GM18498 (cell line): Measurements from ENCODE around the gene TRPC4AP.

Experiments
- ATAC-seq: cut with Tn5 transposase; IDR thresholded peaks from one replicate; pipeline ENCODE4 v1.9.1; 2021; ENCODE audit warnings: mild to moderate bottlenecking, moderate library complexity; ENCODE audit not compliant: unreplicated experiment

TRPC4AP gene

DNA sequence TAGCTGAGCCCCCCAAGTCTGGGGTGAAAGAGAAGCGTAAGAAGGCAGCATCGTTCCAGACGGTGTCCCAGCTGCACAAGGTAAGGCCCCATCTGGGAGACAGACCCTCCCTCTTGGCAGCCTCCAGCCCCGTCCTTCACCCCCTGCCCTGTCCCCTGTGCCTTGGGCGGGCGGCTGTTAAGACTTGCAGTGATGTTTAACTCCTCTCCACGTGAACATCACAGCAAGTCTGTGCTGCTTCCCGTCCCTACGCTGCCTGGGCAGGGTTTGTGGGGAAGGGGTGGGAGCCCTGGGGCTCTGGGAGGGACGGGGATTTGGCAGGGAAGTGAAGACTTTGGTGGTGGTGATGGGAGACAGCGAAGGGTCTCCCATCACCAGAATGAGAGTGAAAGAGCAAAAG, 102.4 kb downstream of the TRPC4AP start:
- no peak for ATAC-seq

DNA sequence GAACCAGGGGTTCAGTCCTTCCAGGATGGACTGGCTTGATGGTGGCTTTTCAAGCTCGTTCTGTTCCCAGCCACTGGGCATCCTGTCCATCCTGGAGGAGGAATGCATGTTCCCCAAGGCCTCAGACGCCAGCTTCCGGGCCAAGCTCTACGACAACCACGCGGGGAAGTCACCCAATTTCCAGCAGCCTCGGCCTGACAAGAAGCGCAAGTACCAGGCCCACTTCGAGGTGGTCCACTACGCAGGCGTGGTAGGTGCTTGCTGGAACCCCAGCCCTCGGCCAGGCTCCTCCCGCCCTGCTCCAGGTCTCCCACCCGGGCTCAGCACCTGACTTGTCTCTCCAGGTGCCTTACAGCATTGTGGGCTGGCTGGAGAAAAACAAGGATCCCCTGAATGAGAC, 102.9 kb downstream of the TRPC4AP start:
- no peak for ATAC-seq

GRCh38 chr20:34989118-34989517, 103.5 kb downstream of the TRPC4AP start:
- ATAC-seq: no peak

DNA sequence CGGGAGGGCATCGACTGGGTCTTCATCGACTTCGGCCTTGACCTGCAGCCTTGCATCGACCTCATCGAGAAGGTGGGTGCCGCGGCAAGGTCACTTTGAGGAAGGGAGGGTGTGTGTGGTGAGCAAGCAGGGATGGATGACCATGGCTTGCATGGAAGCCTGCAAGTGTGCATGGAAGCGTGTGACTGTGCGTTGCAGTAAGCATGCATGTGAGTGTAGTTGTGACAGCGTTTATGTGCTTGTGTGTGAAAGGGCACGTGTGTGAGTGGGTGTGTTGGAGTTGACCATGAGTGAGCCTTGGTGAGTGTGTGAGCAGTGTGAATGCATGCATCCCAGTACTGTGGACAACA, 104.4 kb downstream of the TRPC4AP start:
- ATAC-seq: no peak

- no peak for ATAC-seq
Observed at GRCh38 chr20:34987288-34988190, 105.1 kb downstream of the TRPC4AP start.

GRCh38 chr20:34986311-34987287, 106.0 kb downstream of the TRPC4AP start:
- no peak for ATAC-seq

DNA sequence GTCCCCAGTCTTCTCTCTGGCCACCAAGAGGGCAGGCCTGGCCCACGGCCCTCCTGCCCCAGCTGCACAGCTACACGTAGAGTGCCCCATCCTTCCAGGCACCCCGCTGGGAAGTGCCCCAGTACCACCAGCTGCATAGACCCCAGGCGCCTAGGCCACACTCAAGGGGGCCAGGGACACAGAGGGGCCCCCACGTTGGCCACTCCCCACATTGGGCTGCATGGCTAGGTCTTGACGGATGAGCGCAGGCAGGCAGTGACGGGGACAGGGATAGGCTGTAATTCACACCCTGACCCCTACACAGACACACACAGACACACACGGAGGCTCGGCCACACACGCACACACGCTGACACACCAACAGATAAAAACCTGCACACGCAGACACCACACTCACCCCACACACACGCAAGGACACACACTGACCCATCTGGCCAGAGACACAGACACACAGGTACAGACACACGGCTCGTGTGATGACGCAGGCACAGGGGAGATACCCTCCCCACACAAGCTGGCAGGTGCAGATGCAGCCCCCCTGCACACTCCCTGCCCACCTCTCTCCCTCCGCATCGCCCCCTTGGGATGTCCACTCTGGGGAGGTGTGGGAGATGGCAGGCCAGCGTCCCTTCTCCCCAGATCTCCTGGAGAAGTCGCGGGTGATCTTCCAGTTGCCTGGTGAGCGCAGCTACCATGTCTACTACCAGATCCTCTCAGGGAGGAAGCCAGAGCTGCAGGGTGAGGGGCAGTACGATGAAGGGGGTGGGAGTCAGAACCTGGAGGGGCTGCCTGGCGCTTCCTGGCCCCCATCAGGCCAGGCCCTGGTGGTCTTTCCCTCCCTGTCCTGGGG, 106.9 kb downstream of the TRPC4AP start:
- no peak for ATAC-seq

DNA sequence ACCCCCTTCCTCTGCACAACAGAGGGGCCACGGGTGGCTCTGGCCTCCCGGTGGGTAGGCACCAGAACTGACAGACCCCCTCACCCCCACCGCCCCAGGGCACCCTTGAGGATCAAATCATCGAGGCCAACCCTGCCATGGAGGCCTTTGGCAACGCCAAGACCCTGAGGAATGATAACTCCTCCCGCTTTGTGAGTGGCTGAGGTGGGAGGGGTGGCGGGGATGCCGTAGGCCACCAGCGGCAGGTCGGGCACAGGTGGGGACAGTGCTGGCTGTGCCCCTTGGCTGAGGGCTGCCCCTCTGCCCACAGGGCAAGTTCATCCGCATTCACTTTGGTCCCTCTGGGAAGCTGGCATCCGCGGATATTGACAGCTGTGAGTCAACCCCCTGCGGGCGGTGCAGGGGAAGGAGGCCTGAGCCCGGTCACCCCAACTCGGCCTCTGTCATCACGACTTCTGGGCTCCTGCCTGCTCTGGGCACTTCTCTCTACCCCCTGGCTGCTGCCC, 107.8 kb downstream of the TRPC4AP start:
- ATAC-seq: no peak

GRCh38 chr20:34983995-34984735, 108.4 kb downstream of the TRPC4AP start:
- ATAC-seq: no peak

DNA sequence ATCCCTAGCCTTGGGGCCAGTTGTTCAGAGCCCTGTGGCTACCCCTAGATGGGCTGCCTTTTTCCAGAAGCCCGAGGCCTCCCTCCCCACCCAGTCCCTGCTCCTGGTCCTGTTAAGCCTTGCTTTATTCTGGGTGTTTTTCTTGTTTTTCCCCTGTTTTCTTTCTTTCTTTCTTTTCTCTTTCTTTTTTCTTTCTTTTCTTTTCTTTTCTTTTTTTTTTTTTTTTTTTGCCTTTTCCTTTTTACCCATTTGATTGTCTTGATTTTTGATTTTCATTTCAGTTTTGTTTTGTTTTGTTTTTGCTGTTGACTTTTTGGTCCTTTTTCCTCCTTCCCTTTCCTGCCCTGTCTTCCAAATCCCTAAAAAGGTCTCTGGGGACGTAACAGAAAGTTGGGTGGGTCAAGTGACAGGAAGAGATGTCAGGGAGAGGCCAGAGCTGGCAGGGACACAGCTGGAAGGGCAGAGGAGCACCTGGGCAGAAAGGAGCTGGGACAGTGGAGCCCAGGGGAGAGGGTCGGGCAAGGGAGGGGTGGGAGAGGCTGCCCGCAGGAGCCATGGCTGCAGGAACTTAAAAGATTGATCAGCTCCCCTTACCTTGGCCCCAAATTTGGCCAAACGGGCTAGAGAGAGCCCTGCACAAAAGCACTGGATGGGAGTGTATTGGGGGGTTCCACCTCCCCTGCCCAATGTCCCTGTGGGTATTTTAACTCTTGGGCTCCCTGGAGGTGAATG, 109.4 kb downstream of the TRPC4AP start:
- no peak for ATAC-seq

GRCh38 chr20:34982270-34983088, 110.1 kb downstream of the TRPC4AP start:
- no peak for ATAC-seq

DNA sequence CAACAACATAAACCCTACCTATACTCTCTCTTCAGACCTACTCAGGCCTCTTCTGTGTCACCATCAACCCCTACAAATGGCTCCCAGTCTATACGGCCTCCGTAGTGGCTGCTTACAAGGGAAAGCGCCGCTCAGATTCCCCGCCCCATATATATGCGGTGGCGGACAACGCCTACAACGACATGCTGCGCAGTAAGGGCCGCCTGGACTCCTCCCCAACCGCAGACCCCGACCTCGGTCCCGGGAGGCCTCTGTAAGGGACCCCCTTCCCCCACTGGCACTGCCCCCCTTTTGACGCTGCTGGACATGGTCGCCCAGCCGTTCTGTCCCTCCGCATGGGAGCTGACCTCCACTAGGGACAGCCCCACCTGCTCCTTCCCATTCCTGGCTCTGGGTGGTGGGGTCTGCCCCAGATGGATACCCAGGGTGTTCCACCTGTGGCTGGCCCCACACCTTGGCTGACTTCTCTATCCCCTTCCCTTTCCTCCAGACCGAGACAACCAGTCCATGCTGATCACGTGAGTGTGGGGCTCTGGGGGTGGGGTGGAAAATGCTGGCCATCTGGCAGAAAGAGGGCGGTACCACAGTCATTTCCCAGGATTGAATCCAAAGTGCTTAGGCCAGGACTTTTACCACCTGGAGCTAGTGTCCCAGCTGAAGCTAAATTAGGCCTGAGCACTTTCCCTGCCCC, 111.9 kb downstream of the TRPC4AP start:
- no peak for ATAC-seq

GRCh38 chr20:34979366-34980153, 113.0 kb downstream of the TRPC4AP start:
- no peak for ATAC-seq

DNA sequence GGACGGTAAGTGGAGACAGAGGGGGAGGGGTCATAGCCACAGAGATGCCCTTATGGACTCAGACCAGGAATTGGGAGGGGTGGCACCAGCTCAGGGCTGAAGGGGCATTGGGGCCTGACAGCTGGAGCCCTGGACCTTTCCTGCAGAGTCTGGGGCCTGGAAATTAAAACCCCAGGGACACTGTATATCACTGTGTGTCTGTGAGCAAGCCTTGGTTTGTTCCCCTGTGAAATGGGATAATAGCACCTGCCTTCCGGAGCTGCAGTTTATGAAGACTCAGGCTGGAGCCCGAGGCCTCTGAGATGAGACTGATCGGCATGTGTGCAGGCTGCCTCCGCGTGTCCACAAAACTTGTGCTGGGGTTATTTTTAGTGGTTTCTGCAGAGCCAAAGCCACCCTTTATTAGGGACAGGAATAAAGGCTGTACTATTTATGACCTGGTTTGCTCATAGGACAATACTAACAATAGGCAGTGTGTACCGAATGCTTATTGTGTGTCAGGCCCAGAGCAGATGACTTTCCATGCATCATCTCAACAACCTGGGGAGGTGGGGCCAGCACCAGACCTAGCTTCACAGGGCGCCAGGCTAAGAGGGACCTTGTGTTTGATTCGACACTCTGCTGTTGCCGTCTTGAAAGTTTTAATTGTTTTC, 114.4 kb downstream of the TRPC4AP start:
- ATAC-seq: no peak

DNA sequence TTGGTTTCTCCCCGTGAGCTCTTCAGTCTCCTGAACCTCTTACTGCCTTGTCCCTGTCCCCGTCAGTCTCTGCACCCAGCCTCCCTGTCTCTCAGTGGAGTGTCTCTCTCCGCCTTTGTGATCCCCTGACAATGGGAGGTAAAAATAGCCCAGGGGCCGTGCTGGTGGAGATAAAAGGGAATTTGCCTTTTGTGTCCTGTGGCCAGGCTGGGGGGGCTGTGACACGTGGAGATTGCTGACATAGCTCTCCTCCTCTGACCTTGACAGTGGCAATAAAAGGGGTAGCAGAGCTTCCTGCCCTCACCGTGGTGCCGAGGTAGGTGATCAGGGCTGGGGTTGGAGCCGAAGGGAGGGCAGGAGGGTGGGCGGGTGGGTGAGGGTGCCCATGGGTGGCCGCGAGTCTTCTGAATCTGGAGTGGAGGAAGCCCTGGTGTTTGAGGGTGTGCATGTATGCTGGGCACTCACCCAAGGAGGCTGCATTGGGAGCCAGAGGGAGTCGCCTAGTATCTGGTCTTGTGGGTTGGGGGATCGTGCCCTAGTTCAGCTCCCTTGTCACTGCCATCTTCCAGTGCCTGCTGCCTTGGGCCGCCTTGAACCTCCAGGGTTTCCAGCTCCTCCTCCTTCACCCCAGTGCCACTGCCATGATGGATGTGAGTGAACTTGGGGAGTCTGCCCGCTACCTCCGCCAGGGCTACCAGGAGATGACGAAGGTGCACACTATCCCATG, 115.1 kb downstream of the TRPC4AP start:
- no peak for ATAC-seq

- ATAC-seq: no peak
Observed at GRCh38 chr20:34976286-34976685, 116.3 kb downstream of the TRPC4AP start.
